ENCODE results near the gene ADAMTS6. TPM values are rescaled to one million over a fixed set of nuclear protein-coding genes. Genes with fewer than 3 reads are reported as not detected.
A peak's percentile ranks its signal among the peaks of the same experiment; 100 is the strongest.

Gene ADAMTS6
- total RNA-seq, 4 donors from 2014 or later: 0.34 to 2.8 (median 2.0) TPM

- Histone ChIP-seq H3K27me3 (no peaks in the 10 kb centered on the region), H3K4me3 (no peak overlapping the region), H3K9me3 (no peaks in the 10 kb centered on the region), H3K4me1 (no peaks in the 10 kb centered on the region), H3K27ac (no peak overlapping the region), H3K36me3 (no peaks in the 10 kb centered on the region)
- TF ChIP-seq EP300 (IDR thresholded peaks at IDR 0.05) (no peak), CTCF (IDR thresholded peaks at IDR 0.05) (no peak), POLR2AphosphoS5 (IDR thresholded peaks at IDR 0.05) (no peak), POLR2A (IDR thresholded peaks at IDR 0.05) (no peak)
- 61% methylated on average over 3 of the region's 3 CpGs for WGBS
- DNase-seq (ENCODE audit: low spot score in 2 of 2): no peak
Measured at GRCh38 chr5:65108786-65109743, 372.7 kb downstream of the ADAMTS6 start.

GRCh38 chr5:65105301-65105700, 376.4 kb downstream of the ADAMTS6 start:
- TF ChIP-seq EP300 (IDR thresholded peaks at IDR 0.05) (no peak), CTCF (IDR thresholded peaks at IDR 0.05) (no peak), POLR2A (IDR thresholded peaks at IDR 0.05) (no peak), POLR2AphosphoS5 (IDR thresholded peaks at IDR 0.05) (no peak)
- DNase-seq (ENCODE audit: low spot score in 2 of 2): no peak
- H3K4me3 ChIP-seq: no peak overlapping the region
- H3K9me3 ChIP-seq: no peaks in the 10 kb centered on the region
- 93% methylated on average over 4 of the region's 4 CpGs for WGBS
- peaks cover 8% of the 10 kb centered on the region for H3K4me1 ChIP-seq
- H3K27ac ChIP-seq: no peak overlapping the region
- H3K27me3 ChIP-seq: no peaks in the 10 kb centered on the region
- H3K36me3 ChIP-seq: no peaks in the 10 kb centered on the region

GRCh38 chr5:65104831-65105230, 376.9 kb downstream of the ADAMTS6 start:
- no peak for TF ChIP-seq CTCF (IDR thresholded peaks at IDR 0.05)
- TF ChIP-seq POLR2AphosphoS5 (IDR thresholded peaks at IDR 0.05): no peak
- TF ChIP-seq POLR2A (IDR thresholded peaks at IDR 0.05): no peak
- no peak for TF ChIP-seq EP300 (IDR thresholded peaks at IDR 0.05)
- no peaks in the 10 kb centered on the region for H3K27me3 ChIP-seq
- H3K4me3 ChIP-seq: no peak overlapping the region
- no peaks in the 10 kb centered on the region for H3K36me3 ChIP-seq
- H3K4me1 ChIP-seq: peaks cover 8% of the 10 kb centered on the region
- WGBS: 64% methylated on average over 2 of the region's 2 CpGs
- no peak overlapping the region for H3K27ac ChIP-seq
- no peak for DNase-seq (ENCODE audit: low spot score in 2 of 2)
- H3K9me3 ChIP-seq: no peaks in the 10 kb centered on the region

- H3K27me3 ChIP-seq: no peaks in the 10 kb centered on the region
- H3K4me3 ChIP-seq: peak overlapping the region; percentile 66
- H3K4me1 ChIP-seq: peaks cover 8% of the 10 kb centered on the region
- TF ChIP-seq POLR2AphosphoS5 (IDR thresholded peaks at IDR 0.05): no peak
- TF ChIP-seq EP300 (IDR thresholded peaks at IDR 0.05): no peak
- no peak for TF ChIP-seq POLR2A (IDR thresholded peaks at IDR 0.05)
- TF ChIP-seq CTCF (IDR thresholded peaks at IDR 0.05): no peak
- 75% methylated on average over 15 of the region's 15 CpGs for WGBS
- H3K27ac ChIP-seq: no peak overlapping the region
- H3K9me3 ChIP-seq: no peaks in the 10 kb centered on the region
- no peaks in the 10 kb centered on the region for H3K36me3 ChIP-seq
- no peak for DNase-seq (ENCODE audit: low spot score in 2 of 2)
Measured at GRCh38 chr5:65103756-65104440, 377.8 kb downstream of the ADAMTS6 start.

Measured in suprapubic skin (tissue), 4 donors.